SIG-M5 treated with dmso at 0.1 percent for 504 hours (cell line): ENCODE results near the gene OR10H4.
"Not testable (repeated sequence)": the region's sequence is repeated elsewhere in the genome, so short reads cannot be mapped to it uniquely, and the experiment has no call there.

Experiments
- DNase-seq: peaks from one replicate; lab custom pipeline; 2025; ENCODE audit not compliant: unreplicated experiment; lab: John Stamatoyannopoulos, UW

The OR10H4 gene, protein sequence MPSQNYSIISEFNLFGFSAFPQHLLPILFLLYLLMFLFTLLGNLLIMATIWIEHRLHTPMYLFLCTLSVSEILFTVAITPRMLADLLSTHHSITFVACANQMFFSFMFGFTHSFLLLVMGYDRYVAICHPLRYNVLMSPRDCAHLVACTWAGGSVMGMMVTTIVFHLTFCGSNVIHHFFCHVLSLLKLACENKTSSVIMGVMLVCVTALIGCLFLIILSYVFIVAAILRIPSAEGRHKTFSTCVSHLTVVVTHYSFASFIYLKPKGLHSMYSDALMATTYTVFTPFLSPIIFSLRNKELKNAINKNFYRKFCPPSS

DNA sequence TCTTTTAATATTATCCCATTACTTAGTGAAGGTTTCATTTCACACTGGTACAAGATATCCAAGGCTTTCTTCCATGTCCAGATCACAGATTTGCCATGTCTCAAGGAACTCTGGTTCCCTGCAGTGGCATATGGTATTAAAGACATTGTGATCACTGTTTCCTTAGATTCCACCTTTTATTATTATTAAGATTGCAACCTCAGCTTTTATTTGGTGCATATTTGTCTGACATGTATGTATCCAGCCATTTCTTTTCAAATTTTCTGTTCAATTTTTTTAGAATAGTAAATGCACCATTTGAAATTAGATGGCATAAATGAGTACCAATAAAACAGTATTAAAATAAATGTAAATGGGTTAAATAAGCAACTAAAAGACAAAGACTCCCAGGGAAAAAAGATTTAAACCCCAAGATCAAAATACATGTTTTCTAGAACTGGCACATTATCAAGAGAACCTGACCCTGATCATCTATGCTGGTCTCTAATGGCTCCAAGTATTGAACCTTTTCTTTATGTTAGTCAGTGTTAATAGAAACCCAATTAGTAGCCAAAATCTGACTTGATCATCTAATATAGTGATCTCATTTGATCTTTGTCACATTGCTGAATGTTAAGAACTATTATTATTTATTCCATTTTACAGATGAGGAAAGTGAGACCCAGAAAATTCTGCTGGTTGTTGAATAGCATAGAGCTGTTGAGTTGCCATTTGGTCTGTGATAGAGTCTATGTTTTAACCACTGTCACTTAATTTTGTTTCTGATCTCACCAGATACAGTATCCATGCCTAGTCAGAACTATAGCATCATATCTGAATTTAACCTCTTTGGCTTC is at the start of gene OR10H4:
TSS of gene OR10H4 (plus strand) at position 786 of the 836 bp plus-strand sequence. CDS start at position 786, 0 bp downstream.
- DNase-seq = no peak

DNA sequence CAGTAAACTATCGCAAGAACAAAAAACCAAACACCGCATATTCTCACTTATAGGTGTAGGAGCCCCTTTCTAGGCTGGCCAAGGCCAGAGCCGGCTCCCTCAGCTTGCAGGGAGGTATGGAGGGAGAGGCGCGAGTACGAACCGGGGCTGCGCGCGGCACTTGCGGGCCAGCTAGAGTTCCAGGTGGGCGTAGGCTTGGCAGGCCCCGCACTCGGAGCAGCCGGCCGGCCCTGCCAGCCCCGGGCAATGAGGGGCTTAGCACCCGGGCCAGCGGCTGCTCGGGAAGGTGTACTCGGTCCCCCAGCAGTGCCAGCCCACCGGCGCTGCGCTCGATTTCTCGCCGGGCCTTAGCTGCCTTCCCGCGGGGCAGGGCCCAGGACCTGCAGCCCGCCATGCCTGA is 49.2 kb upstream of the OR10H4 start:
- not testable (repeated sequence) for DNase-seq

DNA sequence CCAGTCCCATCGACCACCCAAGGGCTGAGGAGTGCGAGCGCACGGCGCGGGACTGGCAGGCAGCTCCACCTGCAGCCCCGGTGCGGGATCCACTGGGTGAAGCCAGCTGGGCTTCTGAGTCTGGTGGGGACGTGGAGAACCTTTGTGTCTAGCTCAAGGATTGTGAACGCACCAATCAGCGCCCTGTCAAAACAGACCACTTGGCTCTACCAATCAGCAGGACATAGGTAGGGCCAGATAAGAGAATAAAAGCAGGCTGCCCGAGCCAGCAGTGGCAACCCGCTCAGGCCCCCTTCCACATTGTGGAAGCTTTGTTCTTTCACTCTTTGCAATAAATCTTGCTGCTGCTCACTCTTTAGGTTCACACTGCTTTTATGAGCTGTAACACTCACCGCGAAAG is 48.8 kb upstream of the OR10H4 start:
- DNase-seq = not testable (repeated sequence)

DNA sequence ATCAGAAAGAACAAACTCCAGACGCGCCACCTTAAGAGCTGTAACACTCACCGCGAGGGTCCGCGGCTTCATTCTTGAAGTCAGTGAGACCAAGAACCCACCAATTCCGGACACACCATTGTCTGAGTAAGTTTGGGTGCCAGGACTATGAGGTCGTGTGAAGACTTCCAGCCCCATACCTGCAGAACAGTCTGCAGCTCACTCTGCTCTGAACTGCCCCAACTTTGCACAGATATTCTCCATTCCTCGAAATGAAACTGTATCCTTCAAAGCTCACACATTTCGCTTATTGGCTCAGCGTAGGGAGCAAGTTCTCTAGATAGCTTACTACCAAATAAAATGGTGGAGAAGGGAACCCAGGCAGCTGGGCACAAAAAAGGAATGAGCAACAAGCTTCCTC is 48.3 kb upstream of the OR10H4 start:
- DNase-seq = no peak

DNA sequence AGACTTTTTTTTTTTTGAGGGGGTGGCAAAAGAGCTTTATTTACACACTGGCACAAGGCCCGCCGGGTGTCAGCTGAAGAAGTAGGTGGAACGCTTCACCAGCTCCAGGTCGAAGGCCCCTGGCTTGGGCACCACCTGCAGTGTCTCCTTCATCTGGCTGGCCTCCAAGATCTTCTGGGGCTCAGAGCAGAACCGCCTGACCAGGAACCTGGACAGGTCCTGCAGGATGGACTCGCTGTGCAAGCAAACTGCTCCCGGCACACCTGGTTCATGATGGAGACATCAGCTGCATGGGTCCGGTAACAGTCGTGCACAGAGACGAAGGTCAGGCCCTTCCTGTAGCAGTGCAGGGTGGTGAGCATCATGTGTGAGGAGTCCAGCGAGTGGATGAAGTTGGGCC is 46.6 kb upstream of the OR10H4 start:
- no peak for DNase-seq

DNA sequence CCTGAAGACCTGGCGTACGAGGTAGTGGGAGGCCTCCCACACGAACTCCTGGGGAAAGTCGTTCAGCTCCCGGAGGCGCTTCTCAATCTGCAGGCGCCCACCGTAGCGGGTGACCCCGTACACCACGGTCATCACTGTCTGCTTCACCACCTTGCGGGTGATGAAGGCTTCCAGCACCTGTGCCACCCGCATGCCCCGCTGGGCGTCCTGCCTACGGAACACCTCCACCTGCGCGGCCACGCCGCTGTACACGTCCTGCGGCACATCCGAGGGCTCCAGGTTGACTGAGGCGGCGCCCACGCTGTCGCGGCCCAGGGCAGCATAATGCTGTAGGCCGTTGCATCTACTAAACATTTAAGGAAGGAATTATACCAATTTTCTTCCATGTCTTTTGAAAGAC is 45.9 kb upstream of the OR10H4 start:
- DNase-seq = not testable (repeated sequence)

DNA sequence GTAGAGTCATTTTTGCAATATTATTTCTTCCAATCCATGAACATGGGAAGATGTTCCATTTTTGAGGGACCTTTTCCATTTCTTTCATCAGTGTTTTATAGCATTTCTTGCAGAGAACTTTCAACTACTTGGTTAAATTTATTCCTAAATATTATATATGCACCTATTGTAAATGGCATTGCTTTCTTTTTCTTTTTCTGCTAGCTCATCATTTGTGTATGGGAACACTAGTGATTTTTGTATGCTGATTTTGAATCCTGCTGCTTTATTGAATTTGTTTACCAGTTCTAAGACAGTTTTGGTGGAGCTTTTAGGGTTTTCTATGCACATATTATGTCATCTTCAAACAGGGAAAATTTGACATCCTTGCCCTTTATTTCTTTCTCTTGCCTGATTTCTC is 43.8 kb upstream of the OR10H4 start:
- DNase-seq = no peak

DNA sequence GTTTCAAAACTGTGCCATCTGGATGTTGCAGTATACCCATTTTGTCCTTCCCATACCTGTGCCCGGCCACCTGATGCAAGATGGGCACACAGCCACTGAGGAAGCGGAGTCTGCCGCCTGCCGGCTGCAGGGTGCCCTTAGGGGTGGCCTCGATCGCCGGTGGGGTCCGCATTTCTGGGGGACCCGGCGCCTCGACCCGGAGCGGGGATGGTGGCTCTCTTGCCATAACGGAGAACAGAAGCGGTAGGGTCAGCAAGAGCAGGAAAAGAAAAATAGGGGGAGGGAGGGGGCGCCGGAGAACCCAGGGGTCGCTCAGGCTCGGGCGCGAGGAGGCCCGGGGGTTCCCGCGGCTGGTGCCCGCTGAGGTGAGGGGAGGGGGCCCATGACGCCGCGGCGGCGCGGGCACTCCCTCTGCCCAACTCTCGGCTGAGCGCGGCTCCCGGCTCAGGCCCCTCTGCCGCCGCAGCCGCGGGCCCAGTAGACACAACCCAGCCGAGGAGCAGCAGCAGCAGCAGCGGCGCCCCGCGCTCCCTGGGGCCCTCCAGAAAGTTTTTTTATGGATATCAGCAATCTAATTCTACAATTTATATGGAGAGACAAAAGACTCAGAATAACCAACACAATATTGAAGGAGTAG is 37.1 kb upstream of the OR10H4 start:
- DNase-seq = no peak

DNA sequence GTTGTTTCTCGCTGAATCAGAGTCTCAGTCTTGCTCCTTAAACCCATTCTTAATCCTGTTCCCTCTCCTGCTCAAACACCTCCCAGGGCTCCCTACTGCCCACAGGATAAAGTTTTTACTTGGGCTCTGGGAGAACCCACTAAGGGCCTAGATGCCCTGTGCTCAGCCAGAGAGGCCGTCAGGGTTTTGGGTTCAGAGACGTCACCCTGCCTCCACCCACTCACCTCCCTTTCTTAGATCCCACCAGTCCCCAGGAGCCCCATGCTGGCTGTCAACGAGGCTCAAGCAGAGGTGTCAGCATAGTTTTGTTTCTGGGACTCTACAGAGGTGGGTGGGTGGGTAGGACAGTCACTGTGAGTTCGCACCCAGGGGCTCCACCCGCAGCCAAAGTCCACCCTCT is 35.4 kb upstream of the OR10H4 start:
- no peak for DNase-seq

DNA sequence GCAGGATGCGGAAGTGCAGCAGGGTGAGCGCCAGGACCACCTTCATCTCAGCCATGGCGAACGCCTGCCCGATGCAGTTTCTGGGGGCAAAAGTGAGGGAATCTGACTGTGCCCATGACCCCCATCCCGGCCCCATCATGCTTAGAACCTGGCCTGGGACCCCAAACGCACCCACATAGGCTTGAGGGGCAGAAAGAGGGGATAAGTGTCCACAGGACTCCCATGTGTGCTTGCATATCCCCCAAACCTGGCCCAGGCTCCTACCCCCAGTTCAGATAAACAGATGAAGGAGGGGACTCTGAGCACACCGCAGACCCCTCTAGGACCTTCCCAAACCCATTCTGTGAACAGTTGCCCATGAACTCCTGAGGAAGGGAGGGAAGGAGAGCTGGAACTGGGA is 35.0 kb upstream of the OR10H4 start:
- no peak for DNase-seq

DNA sequence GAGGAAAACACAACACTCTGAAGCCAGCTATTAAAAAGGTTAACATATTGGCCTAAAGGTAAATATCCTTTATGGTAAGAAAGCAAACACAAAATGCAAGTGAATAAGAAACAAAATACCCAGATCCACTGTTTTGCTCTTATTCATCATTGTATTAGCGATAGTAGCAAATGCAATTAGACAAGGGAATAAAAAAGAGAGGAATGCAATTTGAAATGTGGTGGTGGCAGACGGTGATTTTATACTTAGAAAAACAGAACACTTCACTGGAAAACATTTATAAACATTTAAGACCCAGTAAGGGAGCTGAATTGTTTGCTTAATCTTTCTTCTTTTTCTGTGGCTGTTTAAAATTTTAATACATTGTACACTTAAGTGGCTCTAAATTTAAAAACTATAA is 33.7 kb upstream of the OR10H4 start:
- DNase-seq = no peak

DNA sequence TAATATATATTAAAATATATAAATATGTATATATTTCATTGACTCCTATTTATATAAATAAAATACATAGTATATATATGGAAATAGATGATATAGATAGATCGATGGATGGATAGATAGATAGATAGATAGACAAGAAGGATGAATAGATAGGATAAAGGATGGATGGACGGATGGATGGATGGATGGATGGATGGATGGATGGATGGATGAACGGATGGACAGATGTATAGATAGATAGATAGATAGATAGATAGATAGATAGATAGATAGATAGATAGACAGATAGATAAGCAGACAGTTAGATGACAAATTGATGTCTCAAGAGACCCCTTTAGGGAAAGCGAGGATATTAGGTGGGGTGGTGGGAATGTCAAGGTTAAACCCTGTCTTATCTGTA is 29.6 kb upstream of the OR10H4 start:
- DNase-seq = no peak

DNA sequence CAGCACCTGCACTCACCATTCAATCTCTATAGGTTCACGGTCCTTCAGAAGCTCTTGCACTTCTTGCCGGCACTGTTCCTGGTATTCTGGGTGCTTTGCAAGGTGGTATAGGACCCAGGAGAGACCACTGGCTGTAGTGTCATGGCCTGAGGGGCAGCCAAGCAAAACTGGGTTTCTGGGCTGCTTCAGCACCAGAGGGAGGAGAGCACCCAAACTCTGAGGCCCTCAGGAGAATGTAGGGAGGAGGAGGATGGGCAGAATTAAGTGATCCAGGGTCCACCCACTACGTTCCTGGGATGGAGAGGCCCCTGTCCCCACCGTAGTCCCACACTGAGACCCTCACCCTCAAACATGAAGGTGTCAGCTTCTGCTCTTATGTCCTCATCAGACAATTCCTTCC is 26.8 kb upstream of the OR10H4 start:
- DNase-seq = no peak

DNA sequence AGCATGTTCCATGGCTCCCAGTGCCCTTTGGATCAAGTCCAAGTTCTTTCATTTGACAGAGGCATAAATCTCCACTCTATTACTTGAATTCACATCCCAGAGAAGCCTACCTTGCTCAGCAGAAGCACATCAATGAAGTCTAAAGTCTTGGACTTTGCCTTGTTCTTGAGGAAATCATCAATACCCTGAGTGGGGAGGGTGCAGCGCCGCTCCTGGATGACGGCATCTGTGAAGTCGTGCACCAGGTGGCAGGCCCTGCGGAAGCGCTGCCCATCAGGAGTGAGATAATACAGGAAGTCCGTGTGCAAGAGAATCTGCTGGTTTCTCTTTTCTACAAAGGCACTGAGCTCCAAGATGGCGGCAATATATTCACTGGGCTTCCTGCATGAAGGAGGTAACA is 25.1 kb upstream of the OR10H4 start:
- DNase-seq = no peak

DNA sequence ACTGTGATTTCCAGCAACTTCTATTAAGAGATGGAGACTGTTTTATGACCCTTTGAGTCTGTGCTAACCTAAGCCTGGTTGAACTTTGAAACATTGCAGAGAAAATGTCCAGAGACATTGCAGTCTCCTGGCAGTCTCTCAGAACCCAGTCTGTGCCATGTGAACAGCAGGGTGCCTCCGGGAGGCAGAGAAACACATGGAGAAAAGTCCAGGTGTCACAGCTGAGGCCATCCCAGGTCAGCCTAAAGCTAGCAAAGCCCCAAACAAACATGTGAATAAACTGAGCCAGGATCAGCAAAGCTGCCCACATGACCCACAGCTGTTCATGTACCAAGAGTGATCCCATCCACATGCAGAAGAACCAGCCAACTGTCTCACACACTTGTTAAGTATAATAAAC is 22.3 kb upstream of the OR10H4 start:
- no peak for DNase-seq

DNA sequence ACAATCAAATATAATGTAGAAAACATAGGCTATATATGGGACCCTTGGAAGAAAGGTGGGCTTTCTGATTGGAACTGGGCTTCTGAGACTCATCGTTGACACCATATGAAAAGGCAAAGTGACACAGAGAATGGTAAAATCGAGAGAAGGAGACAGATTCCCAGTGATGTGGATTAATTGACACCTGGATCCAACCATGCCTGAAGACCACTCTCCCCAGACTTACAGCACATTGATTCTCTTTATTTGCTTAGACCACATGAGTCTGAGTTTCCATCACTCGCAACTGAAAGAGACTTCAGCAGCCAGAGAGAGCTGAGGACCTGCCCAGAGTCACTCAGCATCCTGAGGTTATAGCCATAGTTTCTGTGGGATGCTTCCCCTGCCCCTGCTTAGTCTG is 20.5 kb upstream of the OR10H4 start:
- no peak for DNase-seq

DNA sequence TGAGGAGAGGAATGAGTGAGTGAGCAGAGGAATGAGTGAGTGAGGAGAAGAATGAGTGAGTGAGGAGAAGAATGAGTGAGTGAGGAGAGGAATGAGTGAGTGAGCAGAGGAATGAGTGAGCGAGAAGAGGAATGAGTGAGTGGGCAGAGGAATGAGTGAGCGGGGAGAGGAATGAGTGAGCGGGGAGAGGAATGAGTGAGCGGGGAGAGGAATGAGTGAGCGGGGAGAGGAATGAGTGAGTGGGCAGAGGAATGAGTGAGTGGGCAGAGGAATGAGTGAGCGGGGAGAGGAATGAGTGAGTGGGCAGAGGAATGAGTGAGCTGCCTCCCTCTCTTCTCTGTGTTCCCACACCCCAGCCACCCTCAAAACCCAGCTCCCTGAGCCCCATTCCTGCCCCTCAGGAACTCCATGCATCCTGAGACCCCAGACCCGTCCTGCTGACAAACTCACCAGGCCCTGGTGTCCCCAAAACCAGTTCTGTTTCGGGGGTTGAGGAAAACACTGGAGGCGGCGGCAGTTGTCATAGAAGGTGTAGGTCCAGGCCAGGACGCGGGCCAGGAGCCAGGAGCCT is 15.0 kb upstream of the OR10H4 start:
- not testable (repeated sequence) for DNase-seq

DNA sequence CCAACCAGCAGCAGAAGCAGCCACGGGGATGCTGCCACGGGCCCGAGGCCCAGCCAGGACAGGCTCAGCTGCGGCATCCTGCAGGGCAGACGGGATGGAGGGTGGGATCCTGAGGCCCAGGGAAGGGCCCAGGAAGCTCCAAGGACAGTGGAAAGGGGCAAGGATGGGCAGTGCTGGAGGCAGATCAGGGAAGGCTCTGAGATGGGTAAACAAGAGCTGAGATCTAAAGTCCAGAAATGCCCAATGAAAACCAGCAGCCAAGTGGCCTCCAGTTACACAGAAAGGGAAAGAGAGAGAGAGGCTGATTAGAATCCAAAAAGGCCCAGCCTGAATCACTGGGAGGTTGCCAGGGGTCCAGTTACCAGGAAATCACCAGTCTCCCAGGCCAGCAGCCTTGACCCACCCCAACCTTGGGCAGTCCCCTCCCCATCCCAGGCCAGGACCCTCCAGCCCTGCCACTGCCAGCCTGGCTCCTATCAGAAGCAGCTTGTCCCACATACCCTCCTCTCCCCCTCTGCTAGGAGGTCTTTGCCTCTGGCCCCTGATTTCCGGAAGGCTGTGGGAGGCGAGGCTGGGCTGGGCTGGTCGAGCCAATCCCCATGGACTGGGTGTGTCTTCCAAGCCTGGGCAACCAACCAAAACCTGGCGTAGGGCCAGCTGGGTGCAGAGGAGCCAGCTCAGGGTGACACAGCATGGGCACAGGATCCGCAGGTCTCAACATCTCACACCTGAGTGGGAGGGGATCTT is 14.3 kb upstream of the OR10H4 start, which contains the start of gene CYP4F11:
TSS of gene CYP4F11 (minus strand) at position 198 of the 747 bp plus-strand sequence. CDS start at position 77, 121 bp downstream.
- DNase-seq = no peak

DNA sequence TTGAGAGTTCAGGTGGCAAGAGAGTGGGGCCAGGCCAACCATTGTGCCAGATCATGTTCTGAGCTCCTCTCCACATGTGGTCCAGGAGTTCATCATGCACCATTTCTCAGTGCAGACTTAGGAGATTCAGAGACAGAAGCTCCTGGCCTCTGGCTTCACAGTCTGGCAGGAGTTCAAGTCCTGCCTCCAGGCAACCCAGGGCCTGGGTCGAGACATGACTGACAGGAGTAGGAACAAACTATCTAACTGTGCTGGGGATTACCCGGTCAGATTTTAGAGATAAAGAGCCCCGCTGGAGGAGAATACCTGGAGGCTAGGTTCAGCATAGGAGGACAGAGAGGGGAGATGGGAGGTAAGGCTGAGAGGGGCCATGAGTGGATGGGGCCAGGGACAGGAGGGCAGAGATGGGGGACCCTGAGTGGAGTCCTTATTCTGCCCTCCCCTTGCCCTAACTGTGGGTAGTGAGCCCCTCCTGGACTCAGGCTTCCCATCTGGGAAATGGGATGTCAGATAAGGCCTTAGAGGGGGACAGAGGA is 13.6 kb upstream of the OR10H4 start:
- DNase-seq = no peak

DNA sequence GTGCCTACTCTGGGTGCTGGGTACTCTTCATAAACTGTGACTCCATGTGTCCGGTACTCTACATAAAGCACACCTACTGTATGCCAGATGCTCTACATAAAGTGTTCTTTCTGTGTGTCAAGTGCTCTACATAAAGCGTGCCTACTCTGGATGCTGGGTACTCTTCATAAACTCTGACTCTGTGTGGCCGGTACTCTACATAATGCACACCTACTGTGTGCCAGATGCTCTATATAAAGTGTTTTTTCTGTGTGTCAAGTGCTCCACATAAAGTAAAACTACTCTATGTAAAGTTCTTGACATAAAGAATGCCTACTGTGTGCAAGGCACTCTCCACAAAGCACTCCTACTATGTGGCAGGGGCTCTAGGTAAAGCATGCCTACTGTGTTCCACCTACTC is 12.6 kb upstream of the OR10H4 start:
- no peak for DNase-seq

DNA sequence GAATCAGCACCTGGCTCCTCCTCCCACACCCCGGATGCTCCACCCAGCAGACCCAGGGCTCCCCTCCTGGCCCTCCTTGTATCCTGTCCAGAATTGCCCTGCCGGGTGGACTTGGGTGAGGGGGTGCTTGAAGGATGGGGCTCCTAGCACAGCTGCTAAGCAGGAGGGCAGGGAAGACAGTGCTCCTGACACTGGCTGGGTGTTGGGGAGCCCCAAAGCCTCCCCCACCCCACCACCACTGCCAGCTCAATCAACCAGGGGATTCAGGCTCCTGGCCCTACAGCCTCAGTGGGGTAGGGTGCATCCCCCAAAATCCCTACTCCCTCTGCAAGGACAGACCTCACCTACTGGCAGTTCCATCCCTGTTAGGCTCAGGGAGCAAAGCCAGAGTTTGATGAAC is 11.9 kb upstream of the OR10H4 start:
- DNase-seq = no peak
